CD4-positive, alpha-beta T cell treated with Interleukin-17A for 1 hour (primary cell): Measurements from ENCODE around the gene ZNF582.

Source experiments
- DNase-seq: peaks from one replicate; pipeline ENCODE4 v3.0.0-alpha.2; 2020

ZNF582 gene

GRCh38 chr19:56393119-56394012, at the start of gene ZNF582:
TSS of gene ZNF582 (minus strand) at chr19:56393534. CDS start at chr19:56391752, 1,782 bp downstream.
- DNase-seq = peak; percentile 95

GRCh38 chr19:56441206-56441792, 48.0 kb upstream of the ZNF582 start:
- DNase-seq = no peak

GRCh38 chr19:56423985-56424353, 30.6 kb upstream of the ZNF582 start:
- DNase-seq = no peak

GRCh38 chr19:56423276-56423984, 30.1 kb upstream of the ZNF582 start:
- no peak for DNase-seq

- no peak for DNase-seq
These were observed 11.7 kb upstream of the ZNF582 start for GRCh38 chr19:56405062-56405461.

- DNase-seq = no peak
These were observed 11.3 kb upstream of the ZNF582 start for GRCh38 chr19:56404705-56405056.

GRCh38 chr19:56403764-56404704, 10.7 kb upstream of the ZNF582 start, which contains the start of gene ZNF583:
TSS of gene ZNF583 (plus strand) at chr19:56404332. CDS start at chr19:56407115, 2,783 bp downstream.
- peak; percentile 93 for DNase-seq

GRCh38 chr19:56403261-56403660, 9.9 kb upstream of the ZNF582 start:
- DNase-seq = no peak

- no peak for DNase-seq
These were observed 7.2 kb upstream of the ZNF582 start for GRCh38 chr19:56400485-56400884.

GRCh38 chr19:56398809-56399208, 5.5 kb upstream of the ZNF582 start:
- no peak for DNase-seq

GRCh38 chr19:56383826-56384605, 9.3 kb downstream of the ZNF582 start:
- no peak for DNase-seq

GRCh38 chr19:56377105-56377924, 16.0 kb downstream of the ZNF582 start:
- no peak for DNase-seq

- DNase-seq = no peak
These were observed 21.1 kb downstream of the ZNF582 start for GRCh38 chr19:56372281-56372680.

GRCh38 chr19:56369886-56370676, 23.3 kb downstream of the ZNF582 start:
- DNase-seq = no peak

- DNase-seq = peak; percentile 81
These were observed 25.3 kb downstream of the ZNF582 start for GRCh38 chr19:56367829-56368711.

- DNase-seq = no peak
These were observed 32.5 kb downstream of the ZNF582 start for GRCh38 chr19:56360841-56361240.

GRCh38 chr19:56356944-56357343, 36.4 kb downstream of the ZNF582 start:
- DNase-seq = no peak

GRCh38 chr19:56355517-56355916, 37.8 kb downstream of the ZNF582 start:
- DNase-seq = no peak

- no peak for DNase-seq
These were observed 42.1 kb downstream of the ZNF582 start for GRCh38 chr19:56351208-56351607.
